ENCODE data around the gene LACTBL1.

The LACTBL1 gene

DNA sequence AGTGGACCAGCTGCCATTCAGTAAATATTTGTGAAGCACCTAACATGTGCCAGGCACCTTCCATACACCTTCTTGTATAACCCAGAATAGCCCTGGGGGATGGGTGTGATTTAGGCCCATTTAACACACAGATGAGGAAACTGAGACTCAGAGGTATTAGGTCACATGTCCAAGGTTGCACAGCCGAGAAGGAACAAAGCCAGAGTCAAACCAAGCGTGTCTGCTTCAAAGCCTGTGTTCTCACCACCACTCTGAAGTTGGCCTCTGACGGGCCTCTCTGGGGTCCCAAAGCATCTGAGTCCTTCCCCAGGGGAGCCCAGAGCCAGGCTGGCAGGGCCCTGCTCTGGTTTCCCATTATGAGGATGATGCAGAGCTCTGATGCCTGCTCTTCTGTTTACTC is 65.1 kb downstream of the LACTBL1 start:
- H3K4me3 ChIP-seq (ENCODE audit: low read depth, low read length): no peak overlapping the region
- TF ChIP-seq, protein P1, sequence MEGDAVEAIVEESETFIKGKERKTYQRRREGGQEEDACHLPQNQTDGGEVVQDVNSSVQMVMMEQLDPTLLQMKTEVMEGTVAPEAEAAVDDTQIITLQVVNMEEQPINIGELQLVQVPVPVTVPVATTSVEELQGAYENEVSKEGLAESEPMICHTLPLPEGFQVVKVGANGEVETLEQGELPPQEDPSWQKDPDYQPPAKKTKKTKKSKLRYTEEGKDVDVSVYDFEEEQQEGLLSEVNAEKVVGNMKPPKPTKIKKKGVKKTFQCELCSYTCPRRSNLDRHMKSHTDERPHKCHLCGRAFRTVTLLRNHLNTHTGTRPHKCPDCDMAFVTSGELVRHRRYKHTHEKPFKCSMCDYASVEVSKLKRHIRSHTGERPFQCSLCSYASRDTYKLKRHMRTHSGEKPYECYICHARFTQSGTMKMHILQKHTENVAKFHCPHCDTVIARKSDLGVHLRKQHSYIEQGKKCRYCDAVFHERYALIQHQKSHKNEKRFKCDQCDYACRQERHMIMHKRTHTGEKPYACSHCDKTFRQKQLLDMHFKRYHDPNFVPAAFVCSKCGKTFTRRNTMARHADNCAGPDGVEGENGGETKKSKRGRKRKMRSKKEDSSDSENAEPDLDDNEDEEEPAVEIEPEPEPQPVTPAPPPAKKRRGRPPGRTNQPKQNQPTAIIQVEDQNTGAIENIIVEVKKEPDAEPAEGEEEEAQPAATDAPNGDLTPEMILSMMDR (IDR thresholded peaks at IDR 0.05; ENCODE audit: low read depth, low read length): no peak

DNA sequence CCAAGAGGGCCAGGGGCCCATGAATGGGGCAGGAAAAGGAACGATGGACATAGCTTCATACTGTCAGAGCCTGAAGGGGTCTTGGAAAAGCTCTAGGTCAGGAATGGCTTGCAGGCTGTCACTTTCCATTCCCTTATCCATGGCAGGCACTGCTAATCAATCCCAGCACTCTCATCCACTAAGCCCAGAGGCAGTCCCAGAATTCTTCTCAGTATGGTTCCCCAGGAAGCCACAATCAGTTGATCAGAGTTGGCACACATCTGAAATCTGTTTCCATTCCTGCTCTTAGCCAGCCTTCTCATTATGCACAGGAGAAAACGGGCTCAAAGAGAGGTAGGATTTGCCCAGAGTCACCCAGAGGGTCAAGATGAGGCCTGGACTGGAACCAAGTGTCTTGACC is 65.7 kb downstream of the LACTBL1 start:
- H3K4me3 ChIP-seq (ENCODE audit: low read depth, low read length): no peak overlapping the region
- TF ChIP-seq, protein P1 (IDR thresholded peaks at IDR 0.05; ENCODE audit: low read depth, low read length): no peak

DNA sequence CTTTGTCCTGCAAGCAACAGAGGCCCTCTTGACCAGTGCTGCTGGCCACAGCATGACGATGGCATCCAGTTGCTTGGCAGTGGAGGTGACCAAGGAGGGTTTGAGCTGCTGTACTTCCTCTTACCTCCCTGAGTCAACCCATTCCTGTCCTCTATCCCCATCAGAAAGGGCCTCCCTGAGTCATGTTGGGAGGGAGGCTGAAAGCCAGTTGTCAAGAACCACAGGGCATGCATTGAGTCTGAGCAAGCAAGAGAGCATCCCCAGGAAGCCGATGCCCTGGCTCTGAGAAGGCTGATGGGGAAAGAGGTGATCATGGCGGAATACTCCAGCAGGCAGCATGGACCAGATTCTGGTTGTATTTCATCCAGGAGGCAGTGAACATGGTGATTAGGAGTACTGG is 69.6 kb downstream of the LACTBL1 start:
- TF ChIP-seq, protein P1 (IDR thresholded peaks at IDR 0.05; ENCODE audit: low read depth, low read length): no peak

More for the DNA sequence above, 69.6 kb downstream of the LACTBL1 start:
- no peak overlapping the region for H3K4me3 ChIP-seq (ENCODE audit: low read depth, low read length)

Data from WI38 (cell line).